ENCODE results near the gene NHLH2.

DNA sequence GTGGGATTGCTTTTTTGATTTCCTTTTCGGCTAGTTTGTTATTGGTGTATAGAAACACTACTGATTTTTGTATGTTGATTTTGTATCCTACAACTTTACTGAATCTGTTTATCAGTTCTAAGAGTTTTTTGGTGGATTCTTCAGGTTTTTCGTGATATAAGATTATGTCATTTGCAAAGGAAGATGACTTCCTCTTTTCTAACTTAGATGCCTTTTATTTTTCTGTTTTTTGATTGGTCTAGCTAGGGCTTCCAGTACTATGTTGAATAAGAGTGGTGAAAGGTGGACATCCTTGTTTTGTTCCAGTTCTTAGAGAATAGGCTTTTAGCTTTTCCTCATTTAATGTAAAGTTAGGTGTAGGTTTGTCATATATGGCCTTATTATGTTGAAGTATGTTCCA is 13.1 kb upstream of the NHLH2 start:
- TF ChIP-seq ZFP36 (IDR thresholded peaks at IDR 0.05; ENCODE audit: borderline replicate concordance, partially characterized antibody), result no peak
- TF ChIP-seq, protein P1, sequence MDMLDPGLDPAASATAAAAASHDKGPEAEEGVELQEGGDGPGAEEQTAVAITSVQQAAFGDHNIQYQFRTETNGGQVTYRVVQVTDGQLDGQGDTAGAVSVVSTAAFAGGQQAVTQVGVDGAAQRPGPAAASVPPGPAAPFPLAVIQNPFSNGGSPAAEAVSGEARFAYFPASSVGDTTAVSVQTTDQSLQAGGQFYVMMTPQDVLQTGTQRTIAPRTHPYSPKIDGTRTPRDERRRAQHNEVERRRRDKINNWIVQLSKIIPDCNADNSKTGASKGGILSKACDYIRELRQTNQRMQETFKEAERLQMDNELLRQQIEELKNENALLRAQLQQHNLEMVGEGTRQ (IDR thresholded peaks at IDR 0.05), result no peak
- TF ChIP-seq HOXA7 (CRISPR knock-in tag; IDR thresholded peaks at IDR 0.05), result no peak
- no peak for TF ChIP-seq CTCF (IDR thresholded peaks at IDR 0.05)

All from A549 (cell line).